NOMO-1 (cell line): ENCODE results near the gene ATF5.
"Not testable (repeated sequence)": the region's sequence is repeated elsewhere in the genome, so short reads cannot be mapped to it uniquely, and the experiment has no call there.

Experiments
- DNase-seq, 2 experiments: peaks; one replicate each; lab custom pipeline; 2025; ENCODE audit not compliant: unreplicated experiment in 2 of 2; lab: John Stamatoyannopoulos, UW

Gene ATF5

DNA sequence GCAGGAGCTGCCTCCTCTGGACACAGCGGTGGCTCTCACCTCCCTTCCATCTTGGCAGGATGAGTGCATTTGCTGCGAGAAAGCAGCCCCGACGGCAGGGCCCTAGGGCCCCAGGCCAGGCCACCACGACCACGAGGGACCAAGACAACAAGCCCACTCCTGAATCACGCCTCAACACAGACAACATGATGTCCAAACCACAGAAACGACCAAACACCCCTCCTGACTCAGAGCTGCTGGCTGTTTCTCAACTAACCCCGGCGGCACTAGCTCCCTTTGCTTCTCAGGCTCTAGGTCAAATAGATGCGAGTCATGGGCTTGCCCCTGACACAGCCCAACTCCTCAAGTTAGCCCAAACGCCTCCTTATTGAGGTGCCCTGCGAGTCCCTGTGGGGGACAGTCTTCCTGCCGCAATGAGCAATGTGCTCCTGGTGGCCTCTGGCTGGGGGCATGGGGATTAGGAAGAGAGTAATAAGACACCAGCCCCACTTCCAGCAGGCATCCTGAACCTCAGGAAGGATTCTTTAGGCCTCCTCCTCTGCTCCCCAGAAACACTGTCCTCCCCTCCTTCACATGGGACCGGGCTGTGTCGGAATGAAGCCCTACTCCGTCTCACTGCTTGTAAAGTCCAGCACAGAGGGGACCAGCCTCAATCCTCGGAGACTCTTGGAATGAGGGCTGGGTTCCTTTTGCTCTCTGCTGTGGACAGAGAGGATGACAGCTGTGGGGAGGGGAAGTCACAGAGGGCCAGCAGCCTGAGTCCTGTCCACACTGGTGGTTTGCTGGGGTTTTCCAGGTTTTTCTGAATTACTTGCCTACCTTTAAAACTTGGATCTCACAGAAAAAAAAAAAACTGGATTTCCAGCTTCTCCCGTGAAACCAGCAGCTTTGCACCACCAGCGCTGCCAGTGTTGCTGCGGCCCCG, 6.9 kb upstream of the ATF5 start:
- no peak for DNase-seq

- DNase-seq, result no peak
Observed at GRCh38 chr19:49923055-49924003, 5.7 kb upstream of the ATF5 start.

- DNase-seq, result no peak
Observed at GRCh38 chr19:49924004-49924880, 4.8 kb upstream of the ATF5 start.

GRCh38 chr19:49924881-49925210, 4.2 kb upstream of the ATF5 start:
- DNase-seq, result not testable (repeated sequence)

DNA sequence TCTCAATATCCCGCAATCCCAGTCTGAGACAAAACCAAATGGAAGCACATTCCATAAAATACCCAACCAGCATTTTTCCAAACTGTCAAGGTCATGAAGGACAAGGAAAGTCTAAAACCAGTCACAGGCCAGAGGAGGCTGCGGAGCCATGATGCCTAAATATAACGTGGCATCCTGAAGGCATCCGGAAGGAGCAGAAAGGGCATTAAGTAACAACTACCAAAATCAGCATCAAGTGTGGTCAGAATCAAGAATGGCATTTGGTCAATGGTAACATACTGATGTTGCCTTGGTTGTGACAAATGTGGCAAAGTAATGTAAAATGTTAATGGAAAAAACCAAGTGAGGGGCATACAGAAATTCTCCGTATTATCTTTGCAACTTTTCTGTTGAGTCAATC, 3.5 kb upstream of the ATF5 start:
- DNase-seq, result no peak

GRCh38 chr19:49926515-49926914, 2.5 kb upstream of the ATF5 start:
- DNase-seq, result no peak

DNA sequence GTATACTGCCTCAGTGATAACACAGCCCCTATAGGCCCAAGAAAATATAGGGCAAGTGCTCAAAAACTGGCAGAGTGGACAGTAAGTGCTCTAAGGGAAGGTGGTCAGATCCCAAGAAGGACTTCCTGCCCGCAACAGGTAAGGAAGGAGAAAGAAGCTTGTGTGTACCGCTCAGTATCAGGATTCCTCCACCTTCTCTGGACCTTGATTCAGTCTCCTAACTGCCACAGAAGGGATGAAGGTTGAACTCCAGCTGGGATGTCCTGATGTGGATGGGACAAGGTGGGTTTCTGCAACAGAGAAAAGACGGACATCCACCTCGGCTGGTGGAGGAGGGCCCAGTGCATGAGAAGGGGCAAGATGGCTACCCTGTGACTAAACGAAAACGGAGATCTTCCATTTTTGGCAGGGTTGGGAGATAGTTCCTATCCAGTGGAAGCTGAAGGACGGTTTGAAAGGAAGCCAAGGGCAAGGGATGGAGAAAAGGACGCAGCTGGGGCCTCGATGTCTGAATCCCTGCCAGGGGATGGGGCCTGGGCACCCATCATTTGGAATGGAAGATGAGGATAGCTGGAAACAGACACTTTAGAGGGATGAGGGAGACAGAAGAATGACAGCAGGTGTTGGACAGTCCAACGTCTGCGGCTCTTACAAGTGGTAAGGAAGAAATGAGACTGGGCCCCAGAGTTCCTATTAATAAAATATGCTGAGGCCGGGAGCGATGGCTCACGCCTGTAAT, 1.3 kb upstream of the ATF5 start:
- DNase-seq, result no peak

- peak; percentile 89 to 92 for DNase-seq
Observed at GRCh38 chr19:49929611-49930482, 842 bp downstream of the ATF5 start.

DNA sequence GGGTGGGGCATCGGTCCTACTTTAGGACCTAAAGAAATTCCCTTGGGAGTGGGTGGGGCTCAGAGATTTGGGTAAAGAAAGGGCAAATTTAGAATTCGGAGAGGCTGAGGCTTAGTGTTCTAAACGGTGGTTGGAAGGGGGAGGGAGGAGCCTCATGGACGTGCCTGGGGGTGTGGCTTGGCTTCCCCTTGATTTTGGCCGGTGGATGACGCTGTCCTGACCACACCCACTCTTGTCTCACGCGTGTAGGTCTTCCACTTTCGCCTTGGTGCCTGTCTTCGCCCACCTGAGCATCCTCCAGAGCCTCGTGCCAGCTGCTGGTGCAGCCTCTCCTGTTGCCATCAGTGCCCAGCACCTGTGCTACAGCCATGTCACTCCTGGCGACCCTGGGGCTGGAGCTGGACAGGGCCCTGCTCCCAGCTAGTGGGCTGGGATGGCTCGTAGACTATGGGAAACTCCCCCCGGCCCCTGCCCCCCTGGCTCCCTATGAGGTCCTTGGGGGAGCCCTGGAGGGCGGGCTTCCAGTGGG, 1.5 kb downstream of the ATF5 start:
- DNase-seq, result no peak

GRCh38 chr19:49931293-49932040, 2.5 kb downstream of the ATF5 start:
- DNase-seq, result no peak

GRCh38 chr19:49932041-49932451, 3.0 kb downstream of the ATF5 start:
- DNase-seq, result no peak

- DNase-seq, result no peak
Observed at GRCh38 chr19:49932731-49933131, 3.7 kb downstream of the ATF5 start.

- no peak for DNase-seq
Observed at GRCh38 chr19:49933643-49934042, 4.6 kb downstream of the ATF5 start.

DNA sequence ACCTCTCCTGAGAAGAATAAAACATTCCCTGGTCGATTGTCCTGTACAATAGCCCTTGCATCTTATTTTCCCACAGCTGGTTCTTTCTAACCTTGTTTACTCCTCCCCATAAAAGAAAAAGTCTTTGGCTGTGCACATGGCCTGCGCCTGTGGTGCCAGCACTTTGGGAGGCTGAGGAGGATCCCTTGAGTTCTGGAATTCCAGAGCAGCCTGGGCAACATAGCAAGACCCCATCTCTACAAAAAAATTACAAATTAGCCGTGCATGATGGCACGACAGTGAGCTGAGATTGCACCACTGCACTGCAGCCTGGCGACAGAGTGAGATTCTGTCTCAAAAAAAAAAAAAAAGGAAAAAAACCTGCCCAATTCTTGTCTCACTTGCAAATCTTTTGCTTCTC, 7.5 kb downstream of the ATF5 start:
- DNase-seq, result no peak

DNA sequence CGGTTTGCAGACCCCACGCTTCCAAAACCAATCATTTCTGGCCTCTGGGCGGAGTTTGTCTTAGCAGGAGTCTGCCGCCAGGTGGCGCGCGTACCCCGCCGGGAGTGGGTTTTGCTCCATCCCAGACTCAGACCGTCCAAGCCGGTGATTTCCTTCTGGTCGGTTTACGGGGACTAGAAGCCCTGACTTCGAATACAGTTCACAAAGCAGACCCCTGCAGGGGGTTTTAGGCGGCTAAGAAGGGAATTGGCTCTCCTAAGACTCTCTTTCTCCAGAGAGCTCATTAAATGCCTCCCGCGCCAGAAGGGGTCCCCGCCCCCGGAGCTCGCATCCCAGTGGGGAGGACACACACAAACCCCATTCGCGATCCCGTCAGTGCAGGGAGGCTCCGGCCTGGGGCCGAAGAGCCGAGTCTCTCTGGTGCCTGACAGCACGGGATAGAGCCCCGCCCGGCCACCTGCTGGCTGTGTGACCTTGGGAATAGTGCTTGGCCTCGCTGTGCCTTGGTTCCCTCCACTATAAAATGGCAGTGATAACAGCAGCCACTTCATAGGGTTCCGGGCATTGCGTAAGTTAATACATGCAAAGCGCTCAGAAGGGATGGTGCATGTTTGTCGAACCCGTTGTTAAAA, 8.9 kb downstream of the ATF5 start:
- peak; percentile 56 to 60 for DNase-seq

DNA sequence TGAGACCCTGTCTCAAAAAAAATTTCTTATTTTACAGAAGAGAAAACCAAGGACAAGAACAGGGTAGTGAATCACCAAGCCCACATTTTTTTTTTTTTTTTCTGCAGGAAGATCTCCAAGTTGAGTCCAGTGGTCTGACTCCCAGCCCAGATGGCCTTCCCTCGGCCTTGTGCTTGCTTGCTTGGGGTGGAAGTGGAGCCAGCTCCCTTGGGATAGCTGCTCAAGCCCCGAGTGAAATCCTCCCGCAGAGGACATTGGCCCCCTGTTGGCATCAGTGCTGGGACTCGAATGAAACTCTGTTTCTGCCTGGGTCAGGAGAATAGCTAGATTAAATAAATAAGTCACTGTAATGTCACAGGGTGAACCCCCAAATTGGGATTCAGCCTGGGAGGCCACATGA, 9.7 kb downstream of the ATF5 start:
- no peak for DNase-seq

DNA sequence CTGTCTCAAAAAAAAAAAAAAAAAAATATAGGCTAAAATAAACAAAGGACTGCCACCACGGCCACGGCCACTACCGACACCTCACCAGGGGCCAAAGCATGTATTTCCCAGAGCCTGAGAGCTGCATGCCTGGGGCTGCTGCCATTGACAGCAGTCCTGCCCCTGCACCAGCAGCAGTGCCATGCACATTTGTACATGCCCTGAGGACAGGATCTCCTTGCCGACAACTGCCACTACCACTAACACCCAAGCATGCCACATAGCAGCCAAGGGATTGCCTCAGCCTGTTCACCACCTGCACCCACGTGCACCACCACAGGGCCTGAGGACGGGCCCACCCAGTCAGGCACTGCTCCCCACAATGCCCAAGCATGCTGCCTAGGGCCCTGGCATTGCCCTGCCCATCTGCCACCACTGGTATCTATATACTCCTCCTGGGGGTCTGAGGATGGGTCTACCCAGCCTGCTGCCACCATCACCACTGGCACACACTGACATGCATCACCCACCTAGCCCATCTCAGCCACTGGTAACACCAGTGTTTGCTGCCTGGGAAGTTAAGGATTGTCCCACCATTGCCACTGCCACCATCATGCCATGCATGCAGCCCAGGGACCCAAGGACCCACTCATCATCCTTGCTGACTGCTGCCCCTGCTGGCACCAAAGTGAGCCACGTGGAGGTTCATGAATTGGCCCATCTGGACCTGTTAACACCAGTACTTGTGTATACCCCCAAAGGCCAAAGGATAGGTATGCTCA, 10.9 kb downstream of the ATF5 start:
- DNase-seq, result no peak
